ENCODE measurements around the gene KIAA1614.
"Not testable (repeated sequence)": the region's sequence is repeated elsewhere in the genome, so short reads cannot be mapped to it uniquely, and the experiment has no call there.

KIAA1614 gene

DNA sequence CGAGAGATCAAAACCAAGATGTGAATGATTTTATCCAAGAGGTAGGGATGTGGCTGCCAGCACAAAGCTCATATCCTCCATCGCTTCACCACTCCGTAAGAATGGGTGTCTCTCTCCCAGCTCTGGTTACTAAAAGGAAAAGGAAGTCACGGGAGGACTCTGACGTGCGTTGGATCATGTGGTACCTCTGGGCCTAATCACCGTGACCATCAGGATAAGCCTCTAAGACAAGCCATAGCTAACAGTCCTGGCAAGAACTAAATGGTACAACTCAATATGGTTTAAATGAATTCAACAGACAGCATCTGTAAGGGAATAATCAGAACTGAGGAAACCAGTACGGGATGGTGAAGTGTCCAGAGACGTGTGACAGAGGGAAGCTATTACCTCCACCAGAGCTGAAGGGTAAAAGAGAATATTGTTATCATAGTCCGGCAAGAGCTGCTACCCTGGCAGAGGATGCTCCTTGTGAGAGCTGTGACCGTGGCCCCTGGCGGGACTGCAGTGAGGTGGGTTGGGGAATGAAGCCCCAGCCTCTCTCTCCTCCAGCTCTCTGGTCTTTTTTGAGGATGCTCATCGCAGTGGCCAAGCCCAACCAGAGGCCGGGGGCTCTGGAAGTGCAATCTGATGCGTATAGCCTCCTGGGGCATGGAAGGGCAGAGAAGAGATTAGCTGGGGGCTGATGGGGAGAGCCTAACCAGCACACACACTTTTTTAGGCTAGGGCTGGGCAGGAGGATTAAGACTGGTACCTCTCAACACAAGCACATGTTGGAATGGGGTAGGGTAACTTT is 54.2 kb downstream of the KIAA1614 start:
- no peak for DNase-seq

DNA sequence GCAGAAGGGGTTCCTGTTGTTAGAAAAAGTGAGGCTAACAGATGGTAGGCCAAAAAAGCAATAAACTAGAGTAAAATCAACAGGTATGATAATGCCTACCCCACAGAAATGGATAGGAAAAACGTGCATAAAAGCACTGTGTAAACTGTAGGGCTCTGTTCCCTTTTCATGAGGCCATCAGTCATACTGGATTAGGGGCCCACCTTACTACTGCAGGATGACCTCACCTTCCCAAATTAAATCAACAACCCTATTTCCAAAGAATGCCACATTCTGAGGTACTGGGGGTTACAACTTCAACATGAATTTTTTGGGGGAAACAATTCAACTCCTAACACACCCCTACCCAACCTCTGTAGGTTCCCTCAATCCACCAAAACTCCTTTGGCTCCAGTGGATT is 54.9 kb downstream of the KIAA1614 start:
- DNase-seq: no peak

DNA sequence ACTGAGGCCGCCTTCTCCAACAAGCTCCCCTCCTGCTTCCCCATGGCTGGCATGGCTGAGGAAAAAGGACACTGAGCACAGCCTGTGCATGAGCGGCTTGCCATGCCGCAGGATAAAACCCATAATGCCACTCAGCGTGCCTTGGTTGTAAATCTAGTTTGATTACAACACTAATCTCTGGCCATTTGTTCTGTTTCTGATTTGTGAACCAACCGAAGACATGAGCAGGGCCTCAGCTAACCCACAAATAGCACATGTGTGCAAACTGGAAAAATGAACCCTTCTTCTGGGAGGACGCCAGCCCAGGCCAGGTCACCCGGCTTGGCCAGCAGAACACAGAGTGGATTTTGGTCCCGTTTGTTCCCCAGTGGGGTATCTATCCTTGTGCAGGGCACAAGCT is 56.1 kb downstream of the KIAA1614 start:
- DNase-seq: not testable (repeated sequence)

DNA sequence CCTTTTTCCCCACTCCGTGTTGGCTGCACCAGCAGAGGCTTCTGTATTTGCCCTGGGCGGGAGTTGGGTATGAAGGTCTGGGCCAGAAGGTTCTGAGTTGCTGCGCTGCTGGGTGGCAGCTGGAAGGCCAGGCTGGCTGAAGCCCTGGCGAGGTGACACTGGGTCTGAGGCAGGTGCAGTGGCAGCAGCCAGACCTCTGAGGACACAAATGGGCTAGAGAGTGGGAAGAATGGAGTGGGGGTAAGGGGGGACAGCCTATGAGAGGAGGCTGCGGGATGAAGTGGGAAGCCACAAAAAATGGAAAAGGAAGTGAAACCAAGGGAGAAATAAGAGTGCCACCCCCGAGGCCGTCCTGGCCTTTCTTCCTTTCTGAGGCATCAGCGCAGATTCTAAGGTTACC is 56.7 kb downstream of the KIAA1614 start:
- no peak for DNase-seq

DNA sequence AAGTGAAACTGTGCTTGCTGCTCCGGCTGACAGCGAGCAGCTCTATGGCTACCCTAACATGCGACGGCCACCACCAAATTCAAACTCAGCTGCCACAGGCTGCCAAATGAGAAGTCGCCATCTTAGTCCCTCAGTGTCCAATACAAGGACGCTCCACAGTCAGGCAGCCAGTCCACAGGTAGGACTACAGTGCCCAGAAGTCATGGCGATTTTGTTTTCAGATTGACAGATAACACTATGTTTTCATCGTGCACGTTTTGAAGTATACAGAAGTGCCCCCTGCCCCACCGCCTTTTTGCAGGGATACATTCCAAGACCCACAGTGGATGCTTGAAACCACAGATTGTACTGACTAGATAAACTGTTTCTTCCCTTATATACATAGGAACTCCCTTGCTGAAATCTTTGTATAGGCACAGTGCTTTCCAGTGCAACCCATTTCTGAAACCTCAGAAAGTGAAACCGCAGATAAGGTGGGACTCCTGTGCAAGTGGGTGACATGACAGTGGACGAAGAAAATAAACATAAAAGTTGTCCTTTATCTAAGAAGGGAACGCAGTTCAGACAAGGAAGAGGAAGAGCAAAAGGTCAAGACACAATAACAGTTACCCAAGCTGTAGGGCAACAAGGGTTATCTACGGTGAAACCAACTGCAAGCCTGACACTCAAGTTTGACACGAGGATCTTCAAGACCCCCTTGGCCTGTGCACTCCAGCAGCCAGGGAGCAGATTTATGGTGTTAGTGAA is 57.8 kb downstream of the KIAA1614 start:
- no peak for DNase-seq

DNA sequence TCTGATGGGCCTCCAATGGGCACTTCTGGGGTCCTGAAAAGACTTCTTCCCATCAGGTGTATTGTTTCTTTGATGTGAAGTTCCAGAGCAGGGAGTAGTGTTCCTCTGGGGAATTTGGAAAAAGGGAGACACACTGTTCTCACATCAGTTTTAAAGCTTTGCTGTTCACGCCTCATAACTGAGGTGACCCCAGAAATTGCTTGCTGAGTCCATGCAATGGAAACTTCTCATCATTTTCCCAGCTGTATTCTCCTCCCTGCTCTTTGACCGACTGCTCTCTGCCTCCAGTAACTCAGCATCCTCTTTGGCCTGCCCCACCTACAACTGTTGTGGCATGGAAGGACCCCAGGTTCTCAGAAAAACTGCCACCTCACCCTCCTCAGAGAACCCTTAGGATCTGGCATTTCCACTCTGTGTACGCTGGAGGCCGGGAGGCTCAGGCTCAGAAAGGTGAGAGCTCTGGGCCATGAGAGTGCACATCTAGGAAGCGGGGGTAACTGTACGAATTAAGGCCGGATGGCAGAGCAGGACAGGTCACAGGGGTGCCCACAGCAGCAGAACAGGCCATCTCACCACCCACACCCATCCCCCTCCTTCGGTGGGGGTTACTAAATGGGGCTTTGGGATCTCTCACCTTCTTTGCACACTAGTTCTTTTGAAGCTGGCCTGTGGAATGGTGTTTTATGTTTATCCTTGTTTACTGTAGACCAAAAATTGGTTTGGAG is 58.7 kb downstream of the KIAA1614 start:
- no peak for DNase-seq

DNA sequence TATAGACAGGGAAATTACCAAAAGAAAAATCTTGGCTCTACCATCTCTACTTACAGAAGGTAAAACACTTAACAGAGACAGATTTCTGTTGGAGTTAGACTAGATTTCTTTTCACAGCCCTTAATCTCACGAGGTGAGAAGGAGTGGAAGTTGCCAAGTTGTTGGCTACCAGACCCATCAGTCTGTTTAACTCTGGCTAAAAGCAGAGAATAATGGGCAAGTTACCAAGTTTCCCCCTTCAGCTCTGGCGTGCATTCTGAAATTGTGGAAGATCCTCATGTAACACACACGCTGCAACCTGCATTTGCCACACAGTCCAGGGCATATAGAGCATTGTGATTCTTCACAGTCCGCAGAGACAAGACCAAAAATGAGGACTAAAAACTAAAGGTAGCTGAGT is 60.7 kb downstream of the KIAA1614 start:
- DNase-seq: no peak

DNA sequence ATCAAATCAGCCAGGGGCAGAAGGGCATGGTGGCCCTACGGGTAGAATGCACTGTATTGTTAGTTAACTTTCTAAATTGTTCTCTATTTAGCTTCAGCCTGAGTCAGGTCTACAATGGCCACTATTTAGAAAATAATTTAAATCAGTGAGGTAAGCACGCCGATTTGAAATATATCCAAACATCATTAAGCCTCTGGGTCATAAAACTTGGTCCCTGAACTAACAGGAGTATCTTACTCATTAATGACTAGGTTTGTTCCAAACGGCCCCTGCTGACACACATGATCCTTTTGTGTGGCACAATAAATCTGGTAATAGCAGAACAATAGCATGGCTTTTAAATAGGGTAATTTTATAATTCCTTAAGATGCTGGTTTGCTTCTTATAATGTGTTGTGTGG is 61.5 kb downstream of the KIAA1614 start:
- DNase-seq: no peak

DNA sequence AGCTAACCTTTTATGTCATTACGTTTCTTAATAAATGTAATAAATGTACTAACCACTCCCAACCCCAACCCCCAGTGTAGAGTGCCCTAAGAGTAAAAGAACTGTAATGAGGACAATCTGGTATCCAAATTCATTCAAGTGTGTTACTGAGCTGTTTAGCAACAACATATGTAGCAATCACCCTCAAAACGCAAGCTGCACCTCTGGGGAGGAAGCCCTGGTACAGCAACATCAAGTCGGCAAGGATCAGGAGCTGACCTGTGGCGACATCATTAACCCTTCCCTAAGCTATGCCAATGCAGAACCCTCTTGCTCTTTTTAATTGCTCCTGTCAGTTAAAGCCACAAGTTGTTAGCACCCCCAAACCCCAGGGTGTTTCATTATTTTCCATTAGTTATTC is 62.9 kb downstream of the KIAA1614 start:
- no peak for DNase-seq

DNA sequence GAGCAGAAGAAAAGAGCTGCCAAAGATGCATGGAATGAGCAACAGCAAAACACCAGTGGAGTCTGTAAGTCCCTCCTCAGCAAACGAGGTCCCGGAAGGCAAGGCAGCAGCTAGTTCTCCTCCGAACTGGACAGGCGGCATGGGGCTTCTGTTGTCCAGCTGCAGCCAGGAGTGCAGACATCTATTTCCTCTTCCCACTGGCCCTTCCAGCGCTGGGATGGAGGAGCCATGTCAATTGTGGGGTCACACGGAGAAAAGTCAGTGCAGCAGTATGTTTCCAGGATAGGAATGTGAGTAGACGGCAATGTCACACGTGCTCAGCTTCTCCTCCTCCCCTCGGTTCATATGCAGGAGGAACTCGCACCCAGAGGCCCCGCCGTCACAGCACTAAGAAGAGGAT is 63.5 kb downstream of the KIAA1614 start:
- DNase-seq: no peak

DNA sequence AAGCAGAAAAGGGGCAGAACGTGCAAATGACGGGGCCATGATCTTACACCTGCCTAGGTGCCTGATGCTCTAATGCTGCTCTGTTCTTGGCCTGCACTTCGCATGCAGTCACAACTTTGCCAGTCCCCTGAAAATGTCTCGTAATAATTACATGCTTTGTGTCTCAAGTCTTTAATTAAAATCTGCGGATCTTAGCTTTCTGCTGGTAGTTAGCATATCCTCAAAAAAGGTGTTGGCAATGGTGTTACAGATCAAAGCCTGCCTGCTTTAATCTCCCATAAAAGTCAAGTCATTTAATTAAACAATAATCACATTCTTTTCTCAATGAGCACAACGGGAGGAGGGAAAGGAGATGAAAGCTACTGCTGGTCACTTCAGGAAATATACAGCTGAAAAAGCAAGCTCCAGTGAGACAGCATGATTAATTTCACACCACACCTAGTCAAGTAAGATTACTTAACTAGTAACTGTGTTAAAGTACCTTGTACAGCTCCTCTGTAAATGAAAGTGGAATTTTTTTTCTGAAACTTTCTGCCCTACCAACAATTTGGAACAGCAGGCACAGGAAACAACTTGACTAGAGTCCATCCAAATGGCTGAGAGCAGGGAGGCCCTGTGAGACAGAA is 64.1 kb downstream of the KIAA1614 start:
- no peak for DNase-seq

DNA sequence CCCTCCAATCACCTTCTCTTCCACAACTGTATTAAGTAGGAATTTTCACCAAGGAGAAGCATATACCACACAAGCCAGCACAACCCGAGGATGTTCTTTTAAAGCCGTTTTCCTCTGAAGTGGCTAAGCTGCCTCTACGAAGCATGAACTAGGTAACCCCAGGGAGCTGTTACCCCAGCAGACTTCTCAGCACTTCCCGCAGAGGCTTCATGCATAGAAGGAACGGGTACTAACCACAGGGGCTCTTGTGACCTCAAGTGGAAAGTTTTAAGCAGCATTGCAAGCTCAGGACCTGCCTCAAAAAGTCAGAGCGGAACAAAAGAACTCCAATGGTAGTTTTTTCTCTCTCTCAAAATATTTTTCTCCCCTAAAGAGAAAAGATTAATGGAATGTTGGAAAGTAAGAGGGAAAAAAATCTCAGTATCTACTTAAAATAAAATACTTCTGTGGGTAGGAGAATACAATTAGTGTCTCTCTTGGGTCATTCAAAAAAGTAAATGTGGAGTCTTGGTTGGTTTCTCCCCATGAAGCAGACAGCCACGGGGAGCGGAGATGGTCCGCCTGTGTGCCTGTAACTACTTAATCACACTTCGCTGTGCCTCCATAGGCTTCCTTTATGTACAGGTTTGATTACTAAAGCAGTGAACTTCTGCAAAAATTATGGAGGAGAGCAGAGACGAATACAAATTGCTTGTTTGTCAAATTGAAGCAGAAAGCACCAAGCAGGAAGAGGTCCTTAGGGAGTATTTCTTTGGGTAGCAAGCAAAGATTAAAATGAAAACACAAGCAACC is 69.1 kb downstream of the KIAA1614 start:
- no peak for DNase-seq

DNA sequence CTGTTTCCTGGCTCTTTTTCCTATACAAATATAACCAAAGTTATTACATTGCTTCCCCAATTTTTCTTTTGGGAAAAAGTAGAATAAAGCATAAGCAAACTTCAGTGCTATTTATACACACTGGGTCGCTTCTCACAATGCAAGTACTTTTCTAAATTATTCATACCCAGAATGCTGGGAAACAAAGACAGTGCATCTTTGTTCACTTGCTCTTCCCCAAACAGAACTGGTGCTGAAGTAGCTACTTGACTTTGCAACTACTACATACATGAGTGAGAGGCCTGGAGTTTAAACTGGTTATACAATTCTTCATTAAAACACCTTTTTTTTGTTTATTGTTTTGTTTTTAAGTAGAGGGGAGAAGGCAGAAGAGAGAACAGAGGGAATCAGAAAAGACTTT is 69.7 kb downstream of the KIAA1614 start:
- no peak for DNase-seq

DNA sequence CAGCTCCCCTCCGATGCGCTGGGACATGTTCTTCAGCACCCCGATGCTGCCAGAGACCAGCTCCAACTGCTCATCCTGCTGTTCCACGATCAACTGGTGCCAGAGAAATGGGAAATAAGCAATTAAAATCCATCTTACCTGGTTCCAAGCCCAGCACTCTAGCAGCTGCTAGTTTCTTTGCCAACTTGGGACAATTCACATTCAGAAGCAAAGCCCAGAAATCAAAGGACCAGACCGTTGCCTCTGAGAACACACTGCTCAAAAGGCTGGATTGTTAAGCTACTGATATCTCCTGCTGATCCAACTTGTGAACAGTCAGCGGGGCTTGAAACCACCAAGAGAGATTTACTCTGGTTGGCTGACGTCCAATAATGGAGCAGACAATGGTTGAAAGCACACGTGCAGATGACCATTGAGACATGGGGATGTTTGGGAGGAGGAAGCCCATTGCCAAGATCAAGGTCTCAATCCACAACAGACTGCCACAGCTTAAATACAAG is 75.6 kb downstream of the KIAA1614 start:
- no peak for DNase-seq

DNA sequence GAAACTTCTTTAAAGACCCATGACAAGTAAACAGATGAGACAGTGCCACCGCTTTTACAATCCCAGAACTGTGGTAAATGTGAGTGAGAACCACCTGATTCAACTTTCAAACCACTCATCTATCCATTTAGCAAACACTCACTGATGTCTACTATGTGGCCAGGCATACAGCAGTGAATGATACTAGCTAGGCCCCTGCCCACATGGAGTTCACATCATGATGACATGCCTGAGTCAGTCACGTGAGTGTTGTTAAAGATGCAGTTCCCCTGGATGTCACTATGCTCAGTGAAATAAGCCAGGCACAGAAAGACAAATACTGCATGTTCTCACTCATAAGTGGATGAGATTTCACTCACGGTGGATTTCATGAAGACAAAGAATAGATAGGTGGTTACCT is 81.6 kb downstream of the KIAA1614 start:
- DNase-seq: no peak

DNA sequence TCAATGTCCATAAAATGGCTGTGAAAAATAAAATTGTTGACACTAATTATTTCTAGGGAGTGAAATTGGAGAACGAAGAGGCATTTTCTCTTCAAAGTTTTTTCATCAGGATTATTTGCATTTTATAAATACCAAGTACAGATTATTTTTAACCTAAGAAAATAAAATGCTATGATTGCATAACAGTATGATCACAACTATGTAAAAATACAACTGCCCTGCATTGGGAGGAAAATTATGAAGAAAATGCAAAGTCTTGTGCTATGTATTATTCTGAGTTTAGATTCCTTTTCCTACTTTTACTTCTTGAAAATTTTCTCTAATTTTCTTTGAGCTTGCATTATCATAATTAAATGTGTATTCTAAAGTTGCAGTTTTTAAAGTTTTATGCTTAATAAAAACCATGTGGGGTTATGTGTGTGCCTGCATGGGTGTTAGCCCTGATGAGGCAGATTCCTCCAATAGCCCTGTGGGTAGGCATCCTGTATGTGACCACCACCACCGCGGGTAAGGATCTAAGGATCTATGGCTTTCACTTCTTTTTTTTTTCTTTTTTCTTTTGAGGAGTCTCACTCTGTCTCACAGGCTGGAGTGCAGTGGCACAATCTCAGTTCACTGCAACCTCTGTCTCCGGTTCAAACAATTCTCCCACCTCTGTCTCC is 85.3 kb downstream of the KIAA1614 start:
- DNase-seq: no peak

Data from NCI-H510A (cell line).